ENCODE measurements around the gene TLX2. TPM values are rescaled to one million over a fixed set of nuclear protein-coding genes. Genes with fewer than 3 reads are reported as not detected.
A peak's percentile ranks its signal among the peaks of the same experiment; 100 is the strongest.

The TLX2 gene
- total and polyA plus RNA-seq, 2 of the 13 experiments (the other 11 are each of a cell fraction or from before 2014, with no cell fraction given), result 0.05 to 0.20 TPM

DNA sequence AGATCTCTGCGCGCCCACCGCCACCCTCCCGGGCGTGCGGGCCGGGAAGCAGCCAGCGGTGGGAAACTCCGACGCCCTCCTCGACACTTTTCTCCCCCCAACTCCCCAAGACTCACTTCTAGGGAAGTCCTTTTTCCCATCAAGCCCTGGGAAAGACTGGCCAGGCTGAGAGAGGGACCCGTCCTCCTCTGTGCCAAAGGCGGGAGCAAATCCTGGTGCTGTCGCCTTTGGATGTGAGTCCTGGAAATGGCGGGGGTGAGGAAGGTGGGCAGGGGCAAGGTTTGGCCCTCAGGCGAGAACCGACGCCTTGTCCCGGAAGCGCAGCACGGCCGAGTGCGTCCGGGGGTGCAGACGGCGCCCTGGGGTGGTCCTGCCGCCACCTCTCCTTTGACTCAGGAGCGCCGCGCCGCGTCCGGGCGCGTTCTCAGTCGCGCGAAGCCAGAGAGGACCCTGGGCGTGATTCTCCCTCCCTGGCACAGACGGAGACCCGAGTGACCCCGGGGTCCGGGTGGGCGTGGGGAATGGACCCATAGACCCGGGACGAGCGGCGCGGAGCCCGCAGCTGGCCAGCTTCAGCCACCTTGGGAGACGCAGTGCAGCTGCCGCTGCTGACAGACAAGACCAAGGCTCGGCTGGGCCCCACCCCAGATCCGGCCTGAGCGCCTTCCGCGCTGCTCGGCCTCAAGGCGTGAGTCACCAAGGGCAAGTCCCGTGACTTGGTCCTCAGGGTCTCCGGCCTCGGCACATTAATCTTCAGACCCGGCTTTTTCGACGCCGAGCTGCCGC is 11.3 kb upstream of the TLX2 start (continued):
- TF ChIP-seq ARID5B (CRISPR knock-in tag; IDR thresholded peaks at IDR 0.05) (peak; percentile 49), TMF1 (CRISPR knock-in tag; IDR thresholded peaks at IDR 0.05; ENCODE audit: low read depth) (peak; percentile 60; the same call in 1 of the 2 replicates), ZNF784 (CRISPR knock-in tag; IDR thresholded peaks at IDR 0.05; ENCODE audit: borderline replicate concordance) (peak; percentile 61), DNMT1 (CRISPR knock-in tag; IDR thresholded peaks at IDR 0.05) (peak; percentile 64; the same call in 1 of the 2 replicates), ETV5 (CRISPR knock-in tag; IDR thresholded peaks at IDR 0.05; ENCODE audit: borderline replicate concordance) (peak; percentile 87), ZNF446 (CRISPR knock-in tag; IDR thresholded peaks at IDR 0.05) (peak; percentile 95), FOXA3 (CRISPR knock-in tag; IDR thresholded peaks at IDR 0.05) (no peak; the same call in 1 of the 2 replicates), IRF2 (CRISPR knock-in tag; IDR thresholded peaks at IDR 0.05) (peak; percentile 15; the same call in 1 of the 2 replicates), HNF4G (IDR thresholded peaks at IDR 0.05; ENCODE audit: borderline replicate concordance, low read depth, low read length) (no peak), HNF4G (CRISPR knock-in tag; IDR thresholded peaks at IDR 0.05; ENCODE audit: borderline replicate concordance, low read depth) (peak; percentile 22; the same call in 1 of the 2 replicates), RFXANK (CRISPR knock-in tag; IDR thresholded peaks at IDR 0.05) (no peak), AGO2 (optimal IDR thresholded peaks at IDR 0.05; ENCODE audit: low read depth, low read length) (peak; percentile 99), ATF2 (CRISPR knock-in tag; IDR thresholded peaks at IDR 0.05) (peak; percentile 39; the same call in 1 of the 2 replicates), ZFP1 (CRISPR knock-in tag; IDR thresholded peaks at IDR 0.05) (0 out of 2 replicates have a peak, but pooled peaks have one; percentile 8), HDAC6 (IDR thresholded peaks at IDR 0.05; ENCODE audit: low read depth, low read length) (no peak), TCF12 (IDR thresholded peaks at IDR 0.05) (no peak), TCF12 (CRISPR knock-in tag; IDR thresholded peaks at IDR 0.05) (peak; percentile 68), RAD51 (IDR thresholded peaks at IDR 0.05; ENCODE audit: borderline replicate concordance) (no peak), THAP7 (CRISPR knock-in tag; IDR thresholded peaks at IDR 0.05) (no peak), POGK (CRISPR knock-in tag; conservative IDR thresholded peaks at IDR 0.05) (peak; percentile 56; the same call in 1 of the 2 replicates), MATR3 (CRISPR knock-in tag; IDR thresholded peaks at IDR 0.05) (no peak), HHEX (CRISPR knock-in tag; IDR thresholded peaks at IDR 0.05) (0 out of 2 replicates have a peak, but pooled peaks have one; percentile 29)

All from HepG2 (cell line).